HG03460 (cell line): ENCODE results near the gene INF2.

Experiments
- ATAC-seq: cut with Tn5 transposase; IDR thresholded peaks from one replicate; pipeline ENCODE4 v1.9.1; 2021; ENCODE audit not compliant: unreplicated experiment

Gene INF2

DNA sequence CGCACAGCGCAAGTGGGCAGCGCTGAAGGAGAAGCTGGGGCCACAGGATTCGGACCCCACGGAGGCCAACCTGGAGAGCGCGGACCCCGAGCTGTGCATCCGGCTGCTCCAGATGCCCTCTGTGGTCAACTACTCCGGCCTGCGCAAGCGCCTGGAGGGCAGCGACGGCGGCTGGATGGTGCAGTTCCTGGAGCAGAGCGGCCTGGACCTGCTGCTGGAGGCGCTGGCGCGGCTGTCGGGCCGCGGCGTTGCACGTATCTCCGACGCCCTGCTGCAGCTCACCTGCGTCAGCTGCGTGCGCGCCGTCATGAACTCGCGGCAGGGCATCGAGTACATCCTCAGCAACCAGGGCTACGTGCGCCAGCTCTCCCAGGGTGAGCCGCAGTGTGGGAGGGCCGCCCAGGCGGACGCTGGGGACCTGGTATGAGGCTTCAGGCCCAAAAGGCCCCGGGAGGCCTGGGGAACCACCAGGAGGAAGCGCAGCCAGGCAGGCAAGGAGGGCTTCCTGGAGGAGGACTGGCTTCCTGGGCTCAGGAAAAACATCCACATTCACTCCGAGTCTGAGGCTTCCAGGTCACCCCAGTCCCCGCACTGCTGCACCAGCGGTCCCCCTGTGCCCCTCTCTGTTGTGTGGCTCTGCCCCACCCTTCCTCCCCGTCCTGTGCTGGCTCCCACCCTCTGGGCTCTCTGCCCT is 12.1 kb downstream of the INF2 start:
- no peak for ATAC-seq

DNA sequence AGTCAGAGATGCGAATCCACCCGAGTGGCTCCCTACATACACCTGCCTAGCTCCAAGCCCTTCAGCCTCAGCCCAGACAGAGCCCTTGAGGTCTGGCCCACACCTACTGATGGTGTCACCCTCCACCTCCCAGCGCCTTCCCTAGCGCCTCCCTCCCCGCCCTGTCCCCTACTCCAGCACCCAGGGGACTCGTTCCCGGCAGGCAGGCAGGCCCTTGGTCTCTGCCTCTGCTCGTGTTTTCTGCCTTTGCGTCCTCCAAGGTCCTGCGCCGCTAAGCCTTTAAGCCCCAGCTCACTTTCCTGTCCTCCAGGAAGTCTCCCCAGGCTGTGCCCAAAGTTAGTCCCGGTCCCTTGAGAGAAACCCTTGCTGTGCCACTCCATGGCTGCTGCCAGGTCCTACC is 12.7 kb downstream of the INF2 start:
- ATAC-seq, result no peak

DNA sequence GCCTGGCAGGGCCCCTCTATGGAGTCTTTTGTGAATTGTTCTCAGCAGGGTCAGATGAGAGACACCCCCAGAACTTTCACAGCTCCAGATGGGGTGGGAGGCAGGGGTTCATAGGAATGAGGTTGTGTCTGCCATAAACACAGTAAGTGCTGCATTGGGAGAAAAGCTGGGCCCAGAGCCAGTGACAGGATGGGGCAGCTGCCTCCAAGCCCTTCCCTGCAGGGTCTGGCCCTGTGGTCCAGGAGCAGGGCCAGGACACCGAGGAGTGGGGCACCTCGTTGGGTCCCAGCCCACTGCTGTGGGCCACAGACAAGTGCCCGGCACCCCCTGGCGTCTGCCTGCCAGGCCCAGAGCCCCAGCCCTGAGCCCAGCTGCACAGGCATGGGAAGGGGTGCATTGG is 13.3 kb downstream of the INF2 start:
- ATAC-seq, result no peak

DNA sequence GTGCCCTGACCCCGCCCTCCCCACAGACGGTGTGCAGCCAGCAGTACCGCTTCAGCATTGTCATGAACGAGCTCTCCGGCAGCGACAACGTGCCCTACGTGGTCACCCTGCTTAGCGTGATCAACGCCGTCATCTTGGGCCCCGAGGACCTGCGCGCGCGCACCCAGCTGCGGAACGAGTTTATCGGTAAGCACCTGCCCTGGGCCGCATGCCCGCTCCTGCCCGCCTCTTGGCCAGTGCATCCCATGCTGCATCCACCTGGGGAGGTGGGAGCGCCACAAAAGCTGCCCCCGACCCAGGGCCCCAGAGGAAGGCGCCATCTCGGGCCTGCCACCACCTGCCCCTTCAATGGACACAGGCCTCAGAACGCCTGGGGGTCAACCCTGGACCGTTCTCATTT is 13.9 kb downstream of the INF2 start:
- ATAC-seq, result no peak

DNA sequence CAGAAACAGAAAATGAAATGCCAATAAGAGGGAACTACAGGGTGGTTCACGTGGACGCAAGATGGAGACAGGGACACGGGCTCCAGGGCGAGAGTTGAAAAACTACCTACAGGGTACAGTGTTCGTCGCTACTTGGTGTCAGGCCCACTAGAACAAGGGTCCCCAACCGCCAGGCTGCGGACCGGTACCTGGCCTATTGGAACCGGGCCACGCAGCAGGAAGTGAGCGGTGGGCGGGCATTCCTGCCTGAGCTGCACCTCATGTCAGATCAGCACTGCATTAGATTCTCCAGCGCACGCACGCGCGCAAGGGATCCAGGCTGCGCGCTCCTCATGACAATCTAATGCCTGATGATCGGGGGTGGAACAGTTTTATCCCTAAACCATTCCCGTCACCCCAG is 14.8 kb downstream of the INF2 start:
- no peak for ATAC-seq

DNA sequence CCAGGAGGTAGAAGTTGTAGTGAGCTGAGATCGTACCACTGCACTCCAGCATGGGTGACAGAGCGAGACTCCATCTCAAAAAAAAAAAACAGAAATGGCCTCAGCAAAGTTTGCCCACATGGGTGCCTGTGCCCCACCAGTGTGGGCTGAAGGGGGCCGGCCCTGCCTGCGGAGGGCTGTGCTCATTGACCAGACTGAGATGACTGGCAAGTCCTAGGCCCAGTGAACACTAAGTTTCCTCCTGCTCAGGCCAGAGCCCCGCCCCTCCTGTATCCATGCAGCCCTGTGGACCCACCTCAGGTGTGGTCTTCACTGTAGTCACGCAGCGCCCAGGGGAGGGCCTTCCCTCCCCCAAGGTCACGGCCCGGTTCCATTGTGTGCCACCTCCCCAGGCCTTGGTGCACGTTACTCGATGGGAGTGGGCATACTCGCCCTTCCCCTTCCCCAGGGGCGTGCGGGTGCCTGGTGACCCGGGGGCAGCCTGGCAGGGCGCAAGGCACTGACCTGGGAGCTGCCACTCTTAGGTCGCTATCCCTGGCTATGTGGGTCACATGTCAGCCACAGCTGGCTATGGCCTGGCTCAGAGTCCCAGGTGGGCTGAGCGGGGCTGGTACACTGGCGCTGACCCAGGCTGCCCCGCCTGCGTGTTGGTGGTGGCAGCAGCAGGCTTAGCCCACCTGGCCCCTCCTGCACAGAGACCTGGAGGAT is 16.1 kb downstream of the INF2 start:
- no peak for ATAC-seq

DNA sequence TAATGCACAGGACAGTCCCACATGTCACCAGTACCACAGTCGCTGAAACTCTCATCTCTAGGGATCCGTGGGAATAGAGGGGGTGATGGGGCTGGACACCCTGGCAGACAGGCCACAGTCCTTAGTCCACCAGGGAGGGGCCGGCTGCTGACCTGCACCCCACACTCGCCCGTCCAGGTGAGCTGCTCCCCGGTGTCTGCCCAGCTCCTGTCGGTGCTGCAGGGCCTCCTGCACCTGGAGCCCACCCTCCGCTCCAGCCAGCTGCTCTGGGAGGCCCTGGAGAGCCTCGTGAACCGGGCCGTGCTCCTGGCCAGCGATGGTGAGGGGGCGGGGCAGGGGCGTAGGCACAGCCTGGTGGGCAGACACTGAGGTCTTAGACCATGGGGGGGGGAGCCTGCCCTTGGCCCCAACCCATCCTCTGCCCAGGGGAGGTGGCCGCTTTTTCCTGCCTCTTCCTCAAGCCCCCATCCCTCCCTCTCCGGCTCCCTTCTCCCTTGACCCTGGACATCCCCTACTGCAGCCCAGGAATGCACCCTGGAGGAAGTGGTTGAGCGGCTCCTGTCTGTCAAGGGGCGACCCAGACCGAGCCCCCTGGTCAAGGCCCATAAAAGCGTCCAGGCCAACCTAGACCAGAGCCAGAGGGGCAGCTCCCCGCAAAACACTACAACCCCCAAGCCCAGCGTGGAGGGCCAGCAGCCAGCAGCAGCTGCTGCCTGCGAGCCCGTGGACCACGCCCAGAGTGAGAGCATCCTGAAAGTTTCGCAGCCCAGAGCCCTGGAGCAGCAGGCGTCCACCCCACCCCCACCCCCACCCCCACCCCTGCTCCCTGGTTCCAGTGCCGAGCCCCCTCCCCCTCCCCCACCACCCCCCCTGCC is 17.6 kb downstream of the INF2 start:
- ATAC-seq, result no peak

DNA sequence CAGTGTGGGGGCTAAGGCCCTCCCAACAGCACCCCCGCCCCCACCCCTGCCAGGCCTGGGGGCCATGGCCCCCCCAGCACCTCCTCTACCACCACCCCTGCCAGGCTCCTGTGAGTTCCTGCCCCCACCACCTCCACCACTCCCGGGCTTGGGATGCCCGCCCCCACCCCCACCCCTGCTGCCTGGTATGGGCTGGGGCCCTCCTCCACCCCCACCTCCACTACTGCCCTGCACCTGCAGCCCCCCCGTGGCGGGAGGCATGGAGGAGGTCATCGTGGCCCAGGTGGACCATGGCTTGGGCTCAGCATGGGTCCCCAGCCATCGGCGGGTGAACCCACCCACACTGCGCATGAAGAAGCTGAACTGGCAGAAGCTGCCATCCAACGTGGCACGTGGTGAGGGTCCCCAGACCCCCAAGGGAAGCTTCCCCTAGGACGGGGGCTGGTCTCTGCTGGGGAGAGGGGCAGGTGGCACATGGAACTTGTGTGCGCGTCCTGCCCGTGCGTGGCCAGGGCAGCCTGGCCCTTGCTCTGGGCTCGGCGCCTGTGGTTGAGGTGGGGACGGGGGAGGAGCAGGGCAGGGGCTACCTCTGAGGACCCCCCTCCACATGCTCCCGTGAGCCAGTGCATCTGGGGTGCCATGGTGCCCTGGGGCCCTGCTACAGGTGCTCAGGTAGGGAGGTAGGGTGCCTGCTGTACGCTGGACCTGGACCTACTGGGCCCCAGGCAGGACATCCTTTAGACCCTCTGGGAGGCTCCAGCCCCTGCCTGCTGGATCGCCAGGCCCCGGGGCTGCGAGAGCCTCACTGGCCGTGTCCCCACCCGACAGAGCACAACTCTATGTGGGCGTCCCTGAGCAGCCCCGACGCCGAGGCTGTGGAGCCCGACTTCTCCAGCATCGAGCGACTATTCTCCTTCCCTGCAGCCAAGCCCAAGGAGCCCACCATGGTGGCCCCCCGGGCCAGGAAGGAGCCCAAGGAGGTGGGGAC is 18.5 kb downstream of the INF2 start:
- no peak for ATAC-seq

DNA sequence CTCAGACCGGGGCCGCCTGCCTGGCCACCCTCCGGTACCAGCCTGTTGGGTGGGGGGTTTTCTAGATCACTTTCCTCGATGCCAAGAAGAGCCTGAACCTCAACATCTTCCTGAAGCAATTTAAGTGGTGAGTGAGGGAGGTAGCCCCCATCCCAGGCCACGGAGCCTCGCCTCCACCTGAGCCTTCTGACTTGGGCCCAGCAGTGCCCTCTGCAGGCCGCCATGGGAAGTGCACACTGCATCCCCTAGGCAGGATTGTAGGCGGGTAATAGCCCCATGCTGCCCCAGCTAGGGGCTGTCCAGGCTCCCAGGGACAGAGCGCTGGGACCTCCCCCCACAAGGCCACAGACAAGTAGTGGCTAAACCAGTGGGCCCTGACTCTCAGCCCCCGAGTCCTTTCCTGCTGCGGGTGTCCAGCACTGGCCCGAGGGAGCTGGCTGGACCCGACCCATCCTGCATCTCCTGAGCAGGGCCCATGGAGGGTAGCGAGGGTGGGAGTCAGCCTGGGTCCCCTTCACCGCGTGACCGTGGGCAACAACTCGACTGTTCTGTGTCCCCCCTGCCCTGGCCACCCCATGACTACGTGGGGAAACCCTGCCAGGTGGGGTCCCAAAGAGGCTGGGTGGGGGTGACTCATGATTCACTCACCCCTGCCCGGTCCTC is 19.3 kb downstream of the INF2 start:
- no peak for ATAC-seq

DNA sequence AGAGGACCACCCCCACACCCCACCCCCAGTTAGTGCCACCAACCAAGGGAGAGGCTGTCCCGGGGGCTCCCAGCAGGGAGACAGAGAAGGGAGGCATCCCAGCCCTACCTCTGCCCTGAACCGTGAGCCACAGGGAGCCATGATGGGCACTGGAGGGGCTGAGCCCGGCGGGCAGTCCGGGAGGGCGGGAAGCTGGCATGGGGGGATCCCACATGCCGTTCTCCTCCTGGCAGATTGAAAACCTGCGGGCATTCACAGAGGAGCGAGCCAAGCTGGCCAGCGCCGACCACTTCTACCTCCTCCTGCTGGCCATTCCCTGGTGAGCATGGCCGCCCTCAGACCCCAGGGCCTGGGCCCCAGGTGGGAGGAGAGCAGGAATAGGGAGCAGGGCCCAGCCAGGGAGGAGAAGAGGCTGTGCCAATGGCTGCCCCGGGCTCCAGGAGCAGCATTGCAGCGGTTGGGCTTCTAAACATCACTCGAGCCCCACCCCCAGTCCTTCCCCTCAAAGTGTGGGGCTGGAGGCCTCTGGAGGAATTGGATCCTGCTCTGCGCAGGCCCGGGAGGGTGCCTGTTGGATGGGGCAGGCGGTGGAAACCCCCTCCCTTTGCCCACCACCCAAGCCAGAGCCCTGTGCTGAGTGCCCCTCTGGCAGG is 20.1 kb downstream of the INF2 start:
- no peak for ATAC-seq

DNA sequence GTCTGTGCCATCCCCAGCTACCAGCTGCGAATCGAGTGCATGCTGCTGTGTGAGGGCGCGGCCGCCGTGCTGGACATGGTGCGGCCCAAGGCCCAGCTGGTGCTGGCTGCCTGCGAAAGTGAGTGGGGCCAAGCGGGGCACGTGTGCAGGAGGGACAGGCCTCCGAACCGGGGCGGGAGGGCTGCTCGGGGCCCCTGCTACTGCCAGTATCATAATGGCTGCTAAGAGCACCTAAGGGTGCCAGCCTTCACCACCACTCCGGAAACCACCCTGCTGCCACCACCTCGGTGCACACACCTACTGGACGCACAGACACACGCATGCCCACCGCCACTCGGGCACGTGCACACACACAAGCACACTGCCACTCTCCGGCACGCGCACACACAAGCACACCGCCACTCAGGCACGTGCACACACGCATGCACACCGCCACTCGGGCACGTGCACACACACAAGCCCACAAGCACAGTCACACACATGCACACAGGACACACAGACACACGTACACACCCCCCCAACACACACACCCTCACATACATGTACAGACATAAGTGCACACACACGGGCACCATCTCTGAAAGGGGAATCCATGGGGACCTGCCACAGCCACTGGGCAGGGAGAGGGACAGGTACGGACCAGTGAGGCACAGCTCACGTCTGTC is 20.8 kb downstream of the INF2 start:
- ATAC-seq, result no peak

DNA sequence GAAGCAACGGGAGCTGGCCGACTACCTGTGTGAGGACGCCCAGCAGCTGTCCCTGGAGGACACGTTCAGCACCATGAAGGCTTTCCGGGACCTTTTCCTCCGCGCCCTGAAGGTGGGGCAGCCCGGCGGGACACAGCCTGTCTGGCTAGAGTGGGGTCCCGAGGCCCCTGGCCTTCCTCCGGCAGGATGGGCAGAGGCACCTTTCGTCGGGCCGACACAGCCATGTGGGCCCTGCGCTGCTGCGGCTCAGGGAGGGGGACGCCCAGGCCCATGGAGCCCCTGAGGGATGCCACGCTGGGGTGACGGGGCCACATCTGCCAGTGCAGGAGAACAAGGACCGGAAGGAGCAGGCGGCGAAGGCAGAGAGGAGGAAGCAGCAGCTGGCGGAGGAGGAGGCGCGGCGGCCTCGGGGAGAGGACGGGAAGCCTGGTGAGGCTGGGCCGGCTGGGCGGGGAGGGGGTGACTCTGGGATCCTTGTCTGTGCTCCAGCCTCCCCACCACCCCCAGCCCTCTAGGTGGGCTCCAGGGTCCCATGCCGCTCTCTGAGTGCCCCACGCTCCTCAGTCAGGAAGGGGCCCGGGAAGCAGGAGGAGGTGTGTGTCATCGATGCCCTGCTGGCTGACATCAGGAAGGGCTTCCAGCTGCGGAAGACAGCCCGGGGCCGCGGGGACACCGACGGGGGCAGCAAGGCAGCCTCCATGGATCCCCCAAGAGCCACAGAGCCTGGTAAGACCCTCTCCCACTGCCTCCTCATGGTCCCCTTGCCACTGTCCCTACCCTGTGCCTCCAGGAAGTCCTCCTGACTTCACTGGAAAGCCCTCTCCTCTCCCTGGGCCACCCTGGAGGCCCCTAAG is 23.7 kb downstream of the INF2 start:
- ATAC-seq, result no peak

DNA sequence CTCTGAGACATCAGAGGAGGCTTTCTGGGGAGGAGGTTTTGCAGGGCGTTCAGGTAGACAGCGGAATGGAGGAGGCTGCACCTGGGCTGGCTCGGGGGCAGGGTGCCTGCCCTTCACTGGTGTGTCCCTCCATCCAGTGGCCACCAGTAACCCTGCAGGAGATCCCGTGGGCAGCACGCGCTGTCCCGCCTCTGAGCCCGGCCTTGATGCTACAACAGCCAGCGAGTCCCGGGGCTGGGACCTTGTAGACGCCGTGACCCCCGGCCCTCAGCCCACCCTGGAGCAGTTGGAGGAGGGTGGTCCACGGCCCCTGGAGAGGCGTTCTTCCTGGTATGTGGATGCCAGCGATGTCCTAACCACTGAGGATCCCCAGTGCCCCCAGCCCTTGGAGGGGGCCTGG is 24.6 kb downstream of the INF2 start:
- ATAC-seq, result no peak

DNA sequence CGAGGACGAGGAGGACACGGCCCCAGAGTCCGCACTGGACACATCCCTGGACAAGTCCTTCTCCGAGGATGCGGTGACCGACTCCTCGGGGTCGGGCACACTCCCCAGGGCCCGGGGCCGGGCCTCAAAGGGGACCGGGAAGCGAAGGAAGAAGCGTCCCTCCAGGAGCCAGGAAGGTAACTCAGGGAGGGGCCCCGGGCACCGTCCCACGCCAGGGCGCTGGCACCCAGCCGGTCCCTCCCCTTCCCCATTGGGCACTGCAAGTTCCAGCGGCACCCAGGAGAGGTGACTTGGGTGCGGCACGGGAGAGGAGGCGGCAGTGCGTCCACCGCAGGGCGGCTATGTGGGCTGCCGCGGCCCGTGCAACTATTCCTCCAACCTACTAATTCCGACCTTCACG is 25.3 kb downstream of the INF2 start:
- no peak for ATAC-seq

DNA sequence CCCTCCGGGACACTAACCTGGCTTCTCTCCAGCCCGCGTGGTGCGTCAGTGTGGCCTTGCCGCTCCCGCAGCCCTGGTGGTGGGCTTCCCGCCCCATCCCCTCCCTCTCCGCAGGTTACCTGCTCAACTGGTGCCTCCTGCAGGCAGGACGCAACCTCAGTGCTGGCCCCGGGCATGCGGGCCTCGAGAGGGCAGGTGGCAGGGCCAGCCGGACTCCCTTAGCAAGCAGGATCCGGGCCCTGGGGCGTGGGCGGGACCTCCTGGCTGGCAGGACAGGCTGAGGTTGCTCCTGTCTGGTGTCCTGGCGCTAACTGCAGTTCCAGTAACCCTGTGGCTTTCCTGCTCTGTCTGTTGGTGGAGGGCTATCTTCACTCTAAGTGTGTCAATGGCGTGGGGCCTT is 26.0 kb downstream of the INF2 start:
- ATAC-seq, result no peak

DNA sequence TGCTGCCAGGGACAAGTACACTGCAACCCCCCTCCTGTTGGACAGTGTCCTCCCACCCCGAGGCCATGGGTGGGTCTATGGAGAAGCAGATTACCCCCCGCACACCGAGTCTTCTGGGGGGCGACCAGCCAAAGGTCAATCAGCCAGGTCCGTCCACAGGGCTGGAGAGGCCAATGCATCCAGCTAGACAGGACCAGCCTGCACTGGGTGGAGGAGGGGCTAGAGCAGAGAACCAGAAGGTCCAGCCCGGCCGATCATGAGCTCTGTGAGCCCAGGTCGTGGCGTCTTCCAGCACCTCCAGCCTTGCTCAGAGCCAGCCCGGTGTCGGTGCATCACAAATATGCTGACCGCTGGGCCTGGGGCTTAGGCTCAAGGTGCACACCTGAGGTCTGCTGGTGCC is 26.5 kb downstream of the INF2 start:
- no peak for ATAC-seq

DNA sequence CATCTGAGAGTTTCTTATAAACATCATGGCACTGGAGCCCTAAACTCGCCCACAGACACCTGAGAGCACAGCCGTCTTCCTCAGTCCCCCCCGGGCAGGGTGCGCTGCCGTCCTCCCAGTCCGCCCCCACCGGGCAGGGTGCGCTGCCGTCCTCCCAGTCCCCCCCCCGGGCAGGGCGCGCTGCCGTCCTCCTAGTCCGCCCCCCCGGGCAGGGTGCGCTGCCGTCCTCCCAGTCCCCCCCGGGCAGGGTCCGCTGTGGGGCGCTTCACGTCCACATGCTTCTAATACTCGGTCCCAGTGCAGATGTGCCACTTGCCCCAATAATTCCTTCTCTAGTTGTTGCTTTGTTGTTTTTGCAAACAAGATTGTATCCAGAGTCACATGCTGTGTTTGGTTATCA is 27.7 kb downstream of the INF2 start:
- ATAC-seq, result no peak

DNA sequence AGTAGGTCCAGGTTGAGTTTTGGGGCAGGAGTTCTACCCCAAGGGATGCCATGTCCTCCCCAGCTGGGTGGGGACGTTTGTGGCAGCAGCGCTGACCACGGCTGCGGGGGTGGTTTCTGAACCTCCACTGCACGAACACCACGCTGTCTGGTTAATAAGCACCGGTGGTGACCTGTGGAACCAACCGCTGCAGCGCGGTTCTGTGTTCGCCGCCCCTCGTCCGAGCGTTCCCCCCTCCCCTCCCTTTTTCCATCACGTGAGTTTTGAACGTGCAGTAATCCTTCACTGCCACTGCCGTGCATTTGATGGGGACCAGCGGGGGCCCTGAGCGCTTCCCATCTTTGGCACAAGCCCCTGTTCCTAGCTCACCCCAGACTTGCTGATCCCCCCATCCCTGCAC is 28.2 kb downstream of the INF2 start:
- ATAC-seq, result no peak
